GM19372 (cell line): ENCODE data around the gene NR6A1.
"Not testable (repeated sequence)": the region's sequence is repeated elsewhere in the genome, so short reads cannot be mapped to it uniquely, and the experiment has no call there.

Experiments
- ATAC-seq: cut with Tn5 transposase; IDR thresholded peaks from one replicate; pipeline ENCODE4 v1.9.1; 2021; ENCODE audit warnings: mild to moderate bottlenecking, low read depth, moderate library complexity; ENCODE audit not compliant: unreplicated experiment

NR6A1 gene

DNA sequence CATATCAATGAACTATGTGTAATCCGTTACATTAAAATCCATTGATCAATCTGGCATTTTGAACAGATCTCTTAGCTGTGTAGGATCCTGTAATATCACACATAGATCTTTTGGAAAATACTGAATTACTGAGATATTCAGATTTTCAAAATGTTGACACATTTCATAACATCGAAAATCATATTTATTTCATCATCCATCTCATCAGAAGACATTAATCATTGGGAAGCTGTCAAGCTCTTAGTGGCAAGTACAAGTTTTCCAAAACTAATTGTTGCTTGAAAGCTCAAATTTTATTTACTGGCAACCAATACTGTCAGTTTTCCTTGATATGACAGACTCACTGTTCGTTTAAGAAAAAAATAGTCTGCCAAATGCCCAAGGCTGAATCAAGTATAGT lies 8.5 kb downstream of the NR6A1 start:
- ATAC-seq, result no peak

DNA sequence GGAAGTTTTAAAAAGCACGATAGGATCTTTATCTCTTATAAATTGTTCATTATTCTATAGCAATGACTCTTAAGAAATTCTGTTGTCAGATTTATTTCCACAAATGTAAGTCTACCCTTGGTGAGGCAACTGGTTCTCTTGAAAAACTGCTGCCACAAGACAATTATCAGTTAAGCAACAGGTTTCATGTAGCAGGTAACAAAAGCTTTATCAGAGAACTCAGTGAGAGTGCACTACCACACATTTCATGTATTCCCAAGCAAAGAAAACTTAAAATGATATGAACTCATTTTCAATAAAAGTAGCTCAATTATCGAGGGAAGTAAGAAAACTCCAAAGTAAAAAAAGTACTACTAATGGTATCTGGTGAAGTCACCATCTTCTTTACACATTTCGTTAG lies 9.4 kb downstream of the NR6A1 start:
- no peak for ATAC-seq

DNA sequence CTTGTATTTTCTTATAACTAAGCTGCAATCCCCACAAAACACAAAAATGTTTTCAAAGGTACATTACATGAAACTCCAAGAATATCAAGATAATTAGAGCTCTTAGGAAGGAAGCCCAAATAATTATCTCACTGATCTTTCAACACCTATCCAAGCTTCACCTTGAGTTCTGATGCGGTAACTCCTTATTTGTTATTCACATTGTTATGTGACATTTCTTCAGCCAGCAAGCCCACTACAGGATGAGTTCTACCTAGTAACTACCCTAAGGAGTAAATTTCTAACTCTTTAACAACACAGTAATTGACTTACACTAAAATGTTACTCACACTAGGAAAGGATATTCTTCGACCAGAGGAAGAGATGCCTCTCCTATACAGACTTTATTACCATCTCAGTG lies 9.9 kb downstream of the NR6A1 start:
- no peak for ATAC-seq

DNA sequence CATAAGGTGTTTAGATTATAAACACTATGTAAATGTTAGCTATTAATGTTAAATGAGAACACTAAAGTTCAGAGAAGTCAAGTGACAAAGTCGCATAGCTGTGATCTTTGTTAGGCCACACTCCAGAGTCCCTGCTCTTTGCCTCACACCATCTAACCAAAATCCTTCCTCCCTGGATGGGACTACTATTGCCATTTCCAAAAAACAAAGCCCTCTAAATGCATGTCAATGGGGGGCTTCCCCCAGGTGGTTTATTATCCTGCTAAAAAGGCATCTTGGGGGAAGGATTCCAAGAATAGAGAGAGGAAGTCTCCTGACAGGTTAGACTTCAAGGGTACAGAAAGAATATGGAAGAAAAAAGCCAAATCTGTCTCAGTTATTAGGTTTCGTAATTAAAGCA lies 10.4 kb downstream of the NR6A1 start:
- no peak for ATAC-seq

DNA sequence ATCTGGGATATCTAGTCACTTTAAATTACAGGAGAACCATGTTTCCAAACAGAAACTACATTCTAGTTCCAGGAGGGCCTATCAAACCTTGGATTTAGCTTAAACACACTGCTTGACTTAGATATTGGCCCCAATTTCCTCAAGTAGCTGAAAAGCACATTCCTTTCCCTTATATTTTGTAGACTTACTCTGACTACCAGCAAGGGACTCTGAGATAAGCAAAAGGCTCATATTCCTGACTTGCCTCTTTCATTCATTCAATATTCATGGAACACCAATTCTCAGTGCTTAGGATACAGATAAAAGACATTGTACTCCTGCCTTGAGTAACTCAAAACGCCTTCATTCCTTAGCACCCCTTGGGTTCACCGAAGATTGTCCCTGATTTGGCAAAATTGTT lies 11.8 kb downstream of the NR6A1 start:
- ATAC-seq, result no peak

DNA sequence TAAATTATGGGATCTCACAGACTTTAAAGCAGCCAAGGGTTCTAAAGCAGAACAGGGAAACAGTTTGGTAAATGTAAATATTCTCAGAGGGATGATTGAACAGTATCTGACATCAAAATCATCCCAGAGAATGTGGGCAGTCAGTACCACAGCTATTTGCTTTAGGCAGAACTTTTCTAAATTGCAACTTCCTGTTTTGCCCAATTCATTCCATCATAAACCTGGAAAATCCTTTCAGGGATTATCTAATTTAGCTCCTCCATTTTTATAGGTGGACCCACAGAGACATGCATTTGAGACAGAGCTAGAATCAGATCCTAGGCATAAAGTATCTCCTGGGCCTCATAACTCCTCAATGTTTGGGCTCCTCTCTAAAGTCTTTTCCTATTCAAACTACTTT lies 12.4 kb downstream of the NR6A1 start:
- no peak for ATAC-seq

DNA sequence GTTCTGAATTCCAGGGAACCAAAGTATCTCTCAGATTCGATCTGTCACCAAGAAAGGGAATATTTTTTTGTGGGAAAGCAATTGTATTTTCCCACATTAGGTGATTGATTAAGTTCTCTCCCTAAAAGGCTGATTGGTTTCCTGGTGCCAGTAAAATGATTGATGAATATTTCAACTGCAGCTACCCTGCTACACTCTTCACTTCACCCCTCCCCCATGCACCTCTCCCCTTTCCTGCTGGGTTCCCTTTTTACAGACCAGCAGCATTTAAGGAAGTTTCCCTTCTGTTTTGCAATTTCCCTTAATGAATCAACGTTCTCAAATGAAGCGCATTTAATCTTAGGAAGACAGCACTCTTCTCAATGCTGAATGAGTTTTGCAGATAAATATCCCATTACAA lies 13.1 kb downstream of the NR6A1 start:
- no peak for ATAC-seq

DNA sequence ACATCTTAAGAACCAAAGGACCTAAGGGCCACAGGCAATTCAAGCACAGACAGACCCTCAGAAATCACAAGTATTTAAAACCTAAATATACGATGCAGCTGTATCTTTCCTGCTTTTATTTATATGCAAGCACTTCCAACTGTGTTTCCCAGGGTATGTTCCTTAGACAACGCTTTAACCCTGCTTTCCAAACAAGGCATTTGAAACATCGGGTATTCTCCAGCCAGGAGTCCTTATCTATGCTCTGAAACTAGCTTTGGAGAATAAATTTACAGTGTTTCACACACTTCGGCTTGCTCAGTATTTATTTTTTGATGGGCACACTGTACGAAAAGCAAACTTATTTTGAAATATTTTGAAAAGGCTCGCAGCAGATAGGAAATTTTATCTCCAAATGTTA lies 13.5 kb downstream of the NR6A1 start:
- no peak for ATAC-seq

DNA sequence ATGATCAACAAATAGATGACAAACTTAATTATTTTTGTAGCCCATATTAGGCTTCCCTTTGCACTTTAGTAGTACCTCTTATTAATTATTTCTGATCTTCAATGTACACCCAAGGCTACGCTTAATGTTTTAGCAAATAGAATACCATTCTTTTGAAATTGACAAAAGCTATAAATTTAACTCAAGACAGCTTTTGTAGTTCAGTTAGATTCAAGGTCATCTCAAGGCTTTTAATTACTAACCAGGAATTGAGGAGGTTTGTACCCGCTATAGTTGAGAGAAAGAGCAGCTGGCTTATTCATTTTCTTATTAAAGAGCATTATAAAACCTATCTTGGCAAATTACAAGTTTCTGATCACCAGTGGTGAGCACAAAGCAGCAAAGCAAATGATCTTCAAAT lies 15.1 kb downstream of the NR6A1 start:
- ATAC-seq, result no peak

DNA sequence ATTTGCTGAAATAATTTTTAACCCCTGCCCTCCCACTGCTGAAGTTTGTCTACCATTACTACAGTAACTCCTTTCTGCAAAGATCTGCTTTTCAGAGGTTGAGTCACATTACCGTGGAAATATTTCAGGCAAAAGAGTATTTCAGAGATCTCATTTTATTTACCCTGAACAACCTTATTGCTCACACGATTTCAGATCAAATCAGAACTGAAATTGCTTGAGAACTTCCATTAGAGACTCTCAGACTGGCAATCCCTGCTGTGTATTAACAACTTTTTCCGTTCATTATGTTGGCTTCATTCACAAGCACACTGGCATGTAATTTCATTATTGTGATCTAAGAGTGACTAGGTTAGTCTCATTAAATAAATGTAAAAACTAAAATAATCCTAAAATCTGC lies 16.1 kb downstream of the NR6A1 start:
- ATAC-seq, result no peak

DNA sequence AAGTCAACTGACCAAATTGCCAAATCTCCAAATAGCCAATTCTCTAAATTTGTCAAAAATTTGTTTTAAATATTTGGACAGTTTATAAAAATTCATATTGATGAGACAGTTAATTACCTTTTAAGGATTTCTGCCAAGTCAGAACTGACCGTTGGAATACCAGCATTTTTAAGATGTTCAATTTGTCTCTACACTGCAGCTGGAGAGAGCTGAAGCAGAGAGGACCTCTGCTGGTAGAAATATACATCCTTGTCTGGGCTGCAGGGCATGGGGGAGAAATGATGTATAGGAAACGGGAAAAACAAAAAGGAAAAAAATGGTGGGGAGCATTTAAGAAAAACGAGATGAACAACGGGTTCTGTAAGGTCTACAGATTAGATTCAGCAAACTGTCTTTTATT lies 16.8 kb downstream of the NR6A1 start:
- ATAC-seq, result no peak

DNA sequence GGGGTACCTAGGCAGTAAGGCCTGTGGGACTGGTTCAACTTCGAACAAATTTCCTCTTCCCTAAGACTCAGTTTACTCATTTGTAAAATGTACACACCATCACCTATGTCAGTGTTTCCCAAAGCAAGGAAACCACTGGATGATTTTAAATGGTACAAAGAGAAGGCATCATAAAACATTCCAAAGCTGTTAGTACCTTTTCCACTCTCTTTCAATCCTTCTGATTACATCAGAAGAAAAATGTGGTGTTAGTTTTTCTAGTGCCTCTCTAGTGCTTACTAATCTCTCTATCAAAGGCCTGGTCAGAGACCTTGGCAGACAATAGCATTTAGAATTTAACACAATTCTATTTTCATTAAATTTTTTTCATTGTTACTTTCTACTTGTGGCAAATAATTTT lies 18.1 kb downstream of the NR6A1 start:
- no peak for ATAC-seq

DNA sequence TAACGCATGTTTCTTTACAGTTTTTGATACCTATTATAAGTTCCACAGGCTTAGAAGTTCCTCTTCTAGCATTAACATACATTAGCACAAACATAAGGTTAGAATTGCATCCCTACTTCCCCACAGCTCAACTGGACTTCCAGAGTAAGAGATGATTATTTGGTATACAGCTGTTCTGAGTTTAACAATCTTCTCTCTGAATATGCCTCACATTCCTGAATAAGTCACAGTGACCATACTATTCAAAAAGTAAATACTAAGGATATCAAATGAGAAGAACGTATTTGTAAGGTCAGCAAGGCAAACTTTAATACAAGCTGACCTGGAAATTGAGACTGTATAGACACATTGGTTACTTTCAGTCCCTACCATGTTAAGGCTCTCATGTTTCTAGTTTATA lies 21.3 kb downstream of the NR6A1 start:
- no peak for ATAC-seq

DNA sequence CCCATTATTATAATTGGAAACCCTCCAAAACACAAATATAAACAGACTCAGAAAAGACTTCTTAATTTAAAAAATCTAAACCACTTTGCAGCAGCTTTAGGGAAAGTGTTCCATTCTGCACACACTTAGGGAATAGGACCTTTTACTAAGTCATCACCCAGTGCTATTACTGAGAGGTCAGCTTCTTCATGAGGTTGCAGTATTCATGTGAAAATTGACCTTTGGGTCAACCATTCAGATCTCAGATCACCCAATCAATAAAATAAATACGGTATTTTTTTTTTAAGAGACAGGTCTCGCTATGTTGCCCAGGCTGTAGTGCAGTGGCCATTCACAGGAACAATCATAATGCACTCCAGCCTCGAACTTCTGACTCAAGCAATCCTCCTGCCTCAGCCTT lies 21.8 kb downstream of the NR6A1 start:
- no peak for ATAC-seq

DNA sequence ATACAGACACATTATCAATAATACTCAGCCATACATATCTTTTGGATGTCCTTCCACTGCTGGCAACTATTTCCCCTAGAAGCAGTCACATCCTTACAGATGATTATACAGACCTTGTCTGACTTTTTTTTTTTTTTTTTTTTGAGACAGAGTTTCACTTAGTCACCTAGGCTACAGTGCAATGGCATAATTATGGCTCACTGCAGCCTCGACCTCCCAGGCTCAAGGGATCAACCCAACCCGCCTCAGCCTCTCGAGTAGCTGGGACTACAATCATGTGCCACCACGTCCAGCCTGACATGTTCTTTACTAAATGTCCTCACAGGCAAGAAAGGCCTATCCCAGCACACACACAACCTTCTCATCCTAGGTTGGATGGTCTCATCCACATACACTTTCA lies 24.0 kb downstream of the NR6A1 start:
- no peak for ATAC-seq

DNA sequence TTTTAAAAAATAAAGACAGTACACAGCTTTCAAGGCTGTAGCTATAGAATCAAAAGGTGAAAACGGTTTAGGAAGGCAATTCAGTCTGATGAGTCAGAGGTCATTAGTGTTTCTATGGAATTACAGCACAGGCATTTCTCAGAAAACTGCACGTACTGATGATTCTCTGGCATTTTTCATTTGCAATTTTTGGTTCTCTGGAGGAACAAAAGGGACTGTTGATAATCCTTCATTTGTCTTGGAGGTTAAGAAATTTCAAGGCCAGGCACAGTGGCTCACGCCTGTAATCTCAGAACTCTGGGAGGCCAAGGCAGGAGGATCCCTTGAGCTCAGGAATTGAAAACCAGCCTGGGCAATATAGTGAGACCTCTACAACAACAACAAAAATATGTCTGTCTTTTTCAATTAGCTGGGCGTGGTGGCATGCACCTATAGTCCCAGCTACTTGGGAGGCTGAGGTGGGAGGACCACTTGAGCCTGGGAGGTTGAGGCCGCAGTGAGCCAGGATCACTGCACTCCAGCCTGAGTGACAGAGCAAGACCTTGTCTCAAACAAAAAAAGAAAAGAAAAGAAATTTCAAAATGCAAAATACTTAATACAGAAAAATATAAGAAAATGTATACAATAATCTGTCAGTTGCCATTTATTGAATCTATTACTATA lies 27.3 kb downstream of the NR6A1 start:
- ATAC-seq, result no peak

DNA sequence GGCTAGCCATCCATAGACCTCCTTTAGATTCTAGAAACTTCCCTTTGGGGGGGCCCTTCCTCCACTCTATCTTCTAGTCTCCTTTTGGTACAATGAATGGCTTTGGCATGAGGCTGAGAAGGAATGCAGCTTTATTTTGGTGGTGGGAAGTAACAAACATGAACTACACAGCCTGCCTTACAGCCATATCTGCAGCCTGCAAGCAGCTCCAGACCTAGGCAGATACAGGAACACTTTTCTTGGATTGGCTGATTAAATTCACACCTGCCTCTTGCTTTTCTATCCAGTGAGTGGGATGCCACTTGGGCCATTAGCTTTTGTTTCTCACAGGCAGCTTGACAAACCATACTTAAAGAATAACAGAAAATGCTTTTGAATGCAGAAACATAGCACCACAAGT lies 28.2 kb downstream of the NR6A1 start:
- no peak for ATAC-seq

DNA sequence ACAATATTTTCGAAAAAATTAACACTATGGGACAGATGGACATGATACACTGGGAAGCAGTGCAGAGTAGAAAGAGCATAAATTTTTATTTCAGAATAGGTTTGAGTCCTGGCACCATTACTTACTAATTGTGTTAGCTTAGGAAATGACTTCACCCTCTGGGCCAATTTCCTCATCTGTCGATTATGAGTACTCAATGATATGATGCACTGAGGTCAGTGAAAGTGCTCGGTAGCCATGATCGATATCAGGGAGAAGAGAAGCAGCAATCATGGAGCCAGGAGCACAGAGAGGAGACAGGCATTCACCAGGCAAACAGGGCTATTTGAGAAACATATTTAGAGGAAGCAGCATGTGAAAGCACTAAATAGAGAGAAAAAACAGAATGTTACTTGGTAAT lies 29.4 kb downstream of the NR6A1 start:
- ATAC-seq, result no peak

DNA sequence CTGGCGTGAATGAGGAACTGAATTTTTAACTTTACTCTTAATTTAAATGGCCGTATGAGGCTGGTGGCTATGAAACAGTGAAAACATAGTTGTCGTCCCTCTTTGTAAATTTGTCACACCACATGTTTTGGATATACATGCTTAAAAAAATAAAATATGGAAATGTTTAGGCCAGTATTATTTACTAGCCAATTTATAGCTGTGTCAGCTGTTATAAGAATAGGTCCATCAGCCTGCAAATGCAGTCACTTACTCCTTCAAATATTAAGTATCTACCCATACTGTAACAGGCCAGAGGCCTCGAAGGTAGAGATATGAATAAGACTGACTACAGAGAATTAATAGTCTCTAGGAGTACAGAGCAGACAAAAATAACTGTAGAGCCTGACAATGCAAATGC lies 30.0 kb downstream of the NR6A1 start:
- no peak for ATAC-seq

DNA sequence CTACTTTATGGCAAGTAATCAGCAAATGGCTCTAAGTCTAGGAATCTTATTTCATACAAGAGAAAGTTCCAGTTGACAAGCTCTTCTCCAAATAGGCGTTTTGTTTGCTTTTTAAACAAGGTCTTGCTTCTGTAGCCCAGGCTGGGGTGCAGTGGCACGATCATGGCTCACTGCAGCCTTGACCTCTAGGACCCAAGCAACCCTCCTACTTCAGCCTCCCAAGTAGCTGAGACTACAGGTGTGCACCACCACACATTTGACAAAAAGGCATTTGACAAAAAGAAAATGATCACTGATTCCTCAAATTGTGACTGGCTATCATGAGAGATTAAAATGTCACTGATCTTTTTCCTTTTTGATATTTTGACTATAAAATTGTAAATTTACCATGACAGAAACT lies 31.8 kb downstream of the NR6A1 start:
- ATAC-seq, result no peak

DNA sequence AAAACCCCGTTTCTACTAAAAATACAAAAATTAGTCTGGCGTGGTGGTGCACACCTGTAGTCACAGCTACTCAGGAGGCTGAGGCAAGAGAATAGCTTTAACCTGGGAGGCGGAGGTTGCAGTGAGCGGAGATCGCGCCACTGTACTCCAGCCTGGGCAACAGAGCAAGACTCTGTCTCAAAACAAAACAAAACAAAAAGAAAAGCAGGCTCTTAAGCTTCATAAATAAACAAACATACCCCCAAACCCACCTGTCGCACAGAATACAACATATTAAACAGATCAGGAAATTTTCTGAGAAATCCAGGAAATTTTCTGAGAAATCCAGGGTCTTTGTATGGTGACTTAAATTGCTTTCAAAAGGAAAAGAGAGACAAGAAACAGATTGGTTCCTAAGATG lies 33.0 kb downstream of the NR6A1 start:
- ATAC-seq, result not testable (repeated sequence)

DNA sequence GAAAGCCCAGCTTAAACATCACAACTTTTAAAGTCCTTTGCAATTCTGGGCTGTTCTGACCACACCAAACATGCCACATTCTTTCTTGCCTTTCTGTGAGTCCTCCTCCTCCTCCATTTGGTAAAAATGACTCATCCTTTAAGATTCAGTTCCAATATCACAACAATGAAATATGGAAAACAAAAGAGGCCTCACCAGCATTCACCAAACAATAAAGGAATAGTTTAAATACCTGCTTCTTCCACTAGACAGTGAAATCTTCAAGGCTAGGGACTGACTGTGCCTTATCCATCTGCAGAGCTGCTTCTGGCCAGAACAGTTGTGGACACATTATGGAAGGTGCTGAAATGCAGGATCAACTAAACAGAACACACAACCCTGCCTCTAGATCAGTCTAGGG lies 36.0 kb downstream of the NR6A1 start:
- ATAC-seq, result no peak

DNA sequence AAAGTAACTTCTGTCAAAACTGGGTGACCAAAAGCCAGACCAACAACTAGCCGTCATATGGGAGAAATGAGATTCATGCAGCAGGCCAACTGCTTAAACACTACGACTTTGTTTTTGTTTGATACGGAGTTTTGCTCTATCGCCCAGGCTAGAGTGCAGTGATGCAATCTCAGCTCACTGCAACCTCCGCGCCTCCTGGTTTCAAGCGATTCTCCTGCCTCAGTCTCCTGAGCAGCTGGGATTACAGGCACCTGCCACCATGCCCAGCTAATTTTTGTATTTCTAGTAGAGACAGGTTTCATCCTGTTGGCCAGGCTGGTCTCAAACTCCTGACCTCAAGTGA lies 36.4 kb downstream of the NR6A1 start:
- ATAC-seq, result not testable (repeated sequence)
